ENCODE data around the gene EML3. TPM values are rescaled to one million over a fixed set of nuclear protein-coding genes. Genes with fewer than 3 reads are reported as not detected.

EML3 gene
- total RNA-seq, 1 experiment from 2014 or later: 51.1 TPM

GRCh38 chr11:62603072-62603408 is 9.5 kb downstream of the EML3 start (continued):
- TF ChIP-seq E2F4 (CRISPR knock-in tag; IDR thresholded peaks at IDR 0.05; ENCODE audit: borderline replicate concordance, low read depth) (no peak), ATF2 (CRISPR knock-in tag; IDR thresholded peaks at IDR 0.05; ENCODE audit: borderline replicate concordance, low read depth) (no peak), HMGA2 (CRISPR knock-in tag; IDR thresholded peaks at IDR 0.05) (no peak)

GRCh38 chr11:62602141-62603071 is 10.2 kb downstream of the EML3 start:
- peak; percentile 77 for DNase-seq (ENCODE audit: low spot score)
- H3K27ac Mint-ChIP-seq: peak overlapping the region; percentile 98
- H3K27me3 Mint-ChIP-seq (ENCODE audit: low read depth): peaks cover 26% of the 10 kb centered on the region
- peaks cover 32% of the 10 kb centered on the region for H3K36me3 Mint-ChIP-seq
- ChIA-PET CTCF (interaction anchor here (0.7 to 8.9 kb wide), 11 partner anchors 9 to 208 kb away, joined by 3 to 74 read pairs (median 6); partner anchors contain the start of genes B3GAT3, EEF1G, EML3 and HNRNPUL2), POLR2A (interaction anchor here (0.6 to 3.1 kb wide), 18 partner anchors 9 to 252 kb away, joined by 3 to 53 read pairs (median 4); partner anchors contain the start of genes B3GAT3, BSCL2, C11orf98 and CSKMT)
- H3K4me3 Mint-ChIP-seq: peak overlapping the region; percentile 91
- peak; percentile 20 for ATAC-seq
- H3K4me1 Mint-ChIP-seq: peaks cover 54% of the 10 kb centered on the region
- no peaks in the 10 kb centered on the region for H3K9me3 Mint-ChIP-seq
- TF ChIP-seq FOXP1 (CRISPR knock-in tag; IDR thresholded peaks at IDR 0.05; ENCODE audit: borderline replicate concordance): peak; percentile 88
- no peak for TF ChIP-seq GRHL2 (CRISPR knock-in tag; IDR thresholded peaks at IDR 0.05; ENCODE audit: insufficient replicate concordance, severe bottlenecking)
- no peak for TF ChIP-seq RORB (CRISPR knock-in tag; IDR thresholded peaks at IDR 0.05)
- peak; percentile 86; the same call in 1 of the 2 replicates for TF ChIP-seq E2F5 (CRISPR knock-in tag; IDR thresholded peaks at IDR 0.05)
- TF ChIP-seq PREB (CRISPR knock-in tag; IDR thresholded peaks at IDR 0.05; ENCODE audit: borderline replicate concordance): no peak
- TF ChIP-seq NFE2L1 (CRISPR knock-in tag; IDR thresholded peaks at IDR 0.05): peak; percentile 52; the same call in 1 of the 2 replicates
- TF ChIP-seq ZBTB43 (CRISPR knock-in tag; IDR thresholded peaks at IDR 0.05): no peak; the same call in 1 of the 2 replicates
- TF ChIP-seq EMX1 (CRISPR knock-in tag; IDR thresholded peaks at IDR 0.05): no peak
- no peak for TF ChIP-seq ZNF396 (CRISPR knock-in tag; IDR thresholded peaks at IDR 0.05; ENCODE audit: borderline replicate concordance)
- no peak for TF ChIP-seq IRF2 (CRISPR knock-in tag; IDR thresholded peaks at IDR 0.05; ENCODE audit: borderline replicate concordance, low read depth)
- 0 out of 2 replicates have a peak, but pooled peaks have one; percentile 54 for TF ChIP-seq FOXK1 (CRISPR knock-in tag; IDR thresholded peaks at IDR 0.05)
- TF ChIP-seq ATF1 (CRISPR knock-in tag; IDR thresholded peaks at IDR 0.05): peak; percentile 21; the same call in 1 of the 2 replicates
- TF ChIP-seq ZMAT4 (CRISPR knock-in tag; IDR thresholded peaks at IDR 0.05): no peak
- TF ChIP-seq HMGXB4 (CRISPR knock-in tag; IDR thresholded peaks at IDR 0.05): peak; percentile 90
- TF ChIP-seq ZNF232 (CRISPR knock-in tag; IDR thresholded peaks at IDR 0.05): peak; percentile 78; the same call in 1 of the 2 replicates
- no peak; the same call in 1 of the 2 replicates for TF ChIP-seq ZBTB21 (CRISPR knock-in tag; IDR thresholded peaks at IDR 0.05; ENCODE audit: borderline replicate concordance)
- peak; percentile 39; the same call in 1 of the 2 replicates for TF ChIP-seq ZNF317 (CRISPR knock-in tag; IDR thresholded peaks at IDR 0.05; ENCODE audit: borderline replicate concordance, low read depth)
- TF ChIP-seq ERG (CRISPR knock-in tag; IDR thresholded peaks at IDR 0.05): no peak
- TF ChIP-seq NR2C2 (CRISPR knock-in tag; IDR thresholded peaks at IDR 0.05): peak; percentile 59; the same call in 1 of the 2 replicates
- no peak for TF ChIP-seq ZNF416 (CRISPR knock-in tag; IDR thresholded peaks at IDR 0.05)
- TF ChIP-seq RELA (CRISPR knock-in tag; IDR thresholded peaks at IDR 0.05; ENCODE audit: borderline replicate concordance): 0 out of 2 replicates have a peak, but pooled peaks have one; percentile 69

Data from WTC11 (cell line).